Measurements from ENCODE around the gene TIMP2. TPM values are rescaled to one million over a fixed set of nuclear protein-coding genes. Genes with fewer than 3 reads are reported as not detected.

TIMP2 gene
- total and polyA plus RNA-seq, 2 experiments from 2014 or later: 10.6 to 22.5 TPM

DNA sequence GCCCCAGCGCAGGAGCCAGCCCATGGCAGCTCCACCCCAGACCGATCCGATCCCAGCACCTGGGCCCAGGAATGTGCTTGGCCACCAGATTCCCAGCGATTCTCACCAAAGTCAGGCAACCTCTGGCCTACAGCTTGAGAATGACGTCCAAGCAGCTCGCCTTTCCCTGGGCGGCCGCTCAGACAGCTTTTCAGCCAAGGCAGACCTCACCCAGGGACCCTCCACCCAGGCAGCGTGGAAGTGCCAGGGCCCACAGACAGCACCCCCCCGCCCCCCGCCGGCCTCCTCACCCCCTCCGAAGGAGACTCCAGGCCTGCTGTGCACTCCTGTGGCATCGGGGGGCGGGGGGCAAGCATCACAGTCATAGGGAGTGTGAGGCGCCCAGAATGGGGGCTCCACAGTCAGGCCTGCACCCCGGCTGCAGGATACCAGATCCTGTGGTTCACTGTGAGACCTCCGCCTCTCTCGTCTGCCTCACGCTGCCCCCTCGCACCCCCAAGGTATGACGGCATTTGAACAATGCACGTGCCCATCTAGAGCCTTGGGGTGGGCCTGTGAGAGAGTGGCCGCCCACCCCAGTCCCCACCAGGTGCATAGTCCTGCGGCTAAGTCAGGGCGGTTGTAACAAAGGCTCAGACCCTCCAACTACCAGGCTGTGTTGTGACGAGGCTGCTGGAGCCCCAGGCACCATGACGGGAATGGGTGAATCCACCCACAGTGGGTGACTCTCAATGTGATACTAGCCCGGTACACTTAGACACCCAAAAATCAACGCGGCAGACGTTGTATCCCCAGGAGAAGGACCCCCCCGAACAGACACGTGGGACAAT, 28.1 kb downstream of the TIMP2 start:
- DNase-seq (ENCODE audit: low spot score) (no peak), ATAC-seq (no peak)
- no peak overlapping the region for H3K27ac ChIP-seq (ENCODE audit: low read depth)
- H3K79me2 ChIP-seq (replicated peaks; ENCODE audit: insufficient read depth): peaks cover 26% of the 10 kb centered on the region
- no peaks in the 10 kb centered on the region for H3K36me3 ChIP-seq (ENCODE audit: insufficient read depth)
- peaks cover 20% of the 10 kb centered on the region for H3K4me1 ChIP-seq (ENCODE audit: insufficient read depth)
- 0 out of 2 replicates have a peak, but pooled peaks cover 3% of the 10 kb centered on the region for H3F3A ChIP-seq (replicated peaks; ENCODE audit: low read depth)
- H3K4me3 ChIP-seq: no peak overlapping the region
- TF ChIP-seq, protein P1, sequence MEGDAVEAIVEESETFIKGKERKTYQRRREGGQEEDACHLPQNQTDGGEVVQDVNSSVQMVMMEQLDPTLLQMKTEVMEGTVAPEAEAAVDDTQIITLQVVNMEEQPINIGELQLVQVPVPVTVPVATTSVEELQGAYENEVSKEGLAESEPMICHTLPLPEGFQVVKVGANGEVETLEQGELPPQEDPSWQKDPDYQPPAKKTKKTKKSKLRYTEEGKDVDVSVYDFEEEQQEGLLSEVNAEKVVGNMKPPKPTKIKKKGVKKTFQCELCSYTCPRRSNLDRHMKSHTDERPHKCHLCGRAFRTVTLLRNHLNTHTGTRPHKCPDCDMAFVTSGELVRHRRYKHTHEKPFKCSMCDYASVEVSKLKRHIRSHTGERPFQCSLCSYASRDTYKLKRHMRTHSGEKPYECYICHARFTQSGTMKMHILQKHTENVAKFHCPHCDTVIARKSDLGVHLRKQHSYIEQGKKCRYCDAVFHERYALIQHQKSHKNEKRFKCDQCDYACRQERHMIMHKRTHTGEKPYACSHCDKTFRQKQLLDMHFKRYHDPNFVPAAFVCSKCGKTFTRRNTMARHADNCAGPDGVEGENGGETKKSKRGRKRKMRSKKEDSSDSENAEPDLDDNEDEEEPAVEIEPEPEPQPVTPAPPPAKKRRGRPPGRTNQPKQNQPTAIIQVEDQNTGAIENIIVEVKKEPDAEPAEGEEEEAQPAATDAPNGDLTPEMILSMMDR (conservative IDR thresholded peaks at IDR 0.05; ENCODE audit: low read depth in 2 of 2): no peak
- TF ChIP-seq, protein P2, sequence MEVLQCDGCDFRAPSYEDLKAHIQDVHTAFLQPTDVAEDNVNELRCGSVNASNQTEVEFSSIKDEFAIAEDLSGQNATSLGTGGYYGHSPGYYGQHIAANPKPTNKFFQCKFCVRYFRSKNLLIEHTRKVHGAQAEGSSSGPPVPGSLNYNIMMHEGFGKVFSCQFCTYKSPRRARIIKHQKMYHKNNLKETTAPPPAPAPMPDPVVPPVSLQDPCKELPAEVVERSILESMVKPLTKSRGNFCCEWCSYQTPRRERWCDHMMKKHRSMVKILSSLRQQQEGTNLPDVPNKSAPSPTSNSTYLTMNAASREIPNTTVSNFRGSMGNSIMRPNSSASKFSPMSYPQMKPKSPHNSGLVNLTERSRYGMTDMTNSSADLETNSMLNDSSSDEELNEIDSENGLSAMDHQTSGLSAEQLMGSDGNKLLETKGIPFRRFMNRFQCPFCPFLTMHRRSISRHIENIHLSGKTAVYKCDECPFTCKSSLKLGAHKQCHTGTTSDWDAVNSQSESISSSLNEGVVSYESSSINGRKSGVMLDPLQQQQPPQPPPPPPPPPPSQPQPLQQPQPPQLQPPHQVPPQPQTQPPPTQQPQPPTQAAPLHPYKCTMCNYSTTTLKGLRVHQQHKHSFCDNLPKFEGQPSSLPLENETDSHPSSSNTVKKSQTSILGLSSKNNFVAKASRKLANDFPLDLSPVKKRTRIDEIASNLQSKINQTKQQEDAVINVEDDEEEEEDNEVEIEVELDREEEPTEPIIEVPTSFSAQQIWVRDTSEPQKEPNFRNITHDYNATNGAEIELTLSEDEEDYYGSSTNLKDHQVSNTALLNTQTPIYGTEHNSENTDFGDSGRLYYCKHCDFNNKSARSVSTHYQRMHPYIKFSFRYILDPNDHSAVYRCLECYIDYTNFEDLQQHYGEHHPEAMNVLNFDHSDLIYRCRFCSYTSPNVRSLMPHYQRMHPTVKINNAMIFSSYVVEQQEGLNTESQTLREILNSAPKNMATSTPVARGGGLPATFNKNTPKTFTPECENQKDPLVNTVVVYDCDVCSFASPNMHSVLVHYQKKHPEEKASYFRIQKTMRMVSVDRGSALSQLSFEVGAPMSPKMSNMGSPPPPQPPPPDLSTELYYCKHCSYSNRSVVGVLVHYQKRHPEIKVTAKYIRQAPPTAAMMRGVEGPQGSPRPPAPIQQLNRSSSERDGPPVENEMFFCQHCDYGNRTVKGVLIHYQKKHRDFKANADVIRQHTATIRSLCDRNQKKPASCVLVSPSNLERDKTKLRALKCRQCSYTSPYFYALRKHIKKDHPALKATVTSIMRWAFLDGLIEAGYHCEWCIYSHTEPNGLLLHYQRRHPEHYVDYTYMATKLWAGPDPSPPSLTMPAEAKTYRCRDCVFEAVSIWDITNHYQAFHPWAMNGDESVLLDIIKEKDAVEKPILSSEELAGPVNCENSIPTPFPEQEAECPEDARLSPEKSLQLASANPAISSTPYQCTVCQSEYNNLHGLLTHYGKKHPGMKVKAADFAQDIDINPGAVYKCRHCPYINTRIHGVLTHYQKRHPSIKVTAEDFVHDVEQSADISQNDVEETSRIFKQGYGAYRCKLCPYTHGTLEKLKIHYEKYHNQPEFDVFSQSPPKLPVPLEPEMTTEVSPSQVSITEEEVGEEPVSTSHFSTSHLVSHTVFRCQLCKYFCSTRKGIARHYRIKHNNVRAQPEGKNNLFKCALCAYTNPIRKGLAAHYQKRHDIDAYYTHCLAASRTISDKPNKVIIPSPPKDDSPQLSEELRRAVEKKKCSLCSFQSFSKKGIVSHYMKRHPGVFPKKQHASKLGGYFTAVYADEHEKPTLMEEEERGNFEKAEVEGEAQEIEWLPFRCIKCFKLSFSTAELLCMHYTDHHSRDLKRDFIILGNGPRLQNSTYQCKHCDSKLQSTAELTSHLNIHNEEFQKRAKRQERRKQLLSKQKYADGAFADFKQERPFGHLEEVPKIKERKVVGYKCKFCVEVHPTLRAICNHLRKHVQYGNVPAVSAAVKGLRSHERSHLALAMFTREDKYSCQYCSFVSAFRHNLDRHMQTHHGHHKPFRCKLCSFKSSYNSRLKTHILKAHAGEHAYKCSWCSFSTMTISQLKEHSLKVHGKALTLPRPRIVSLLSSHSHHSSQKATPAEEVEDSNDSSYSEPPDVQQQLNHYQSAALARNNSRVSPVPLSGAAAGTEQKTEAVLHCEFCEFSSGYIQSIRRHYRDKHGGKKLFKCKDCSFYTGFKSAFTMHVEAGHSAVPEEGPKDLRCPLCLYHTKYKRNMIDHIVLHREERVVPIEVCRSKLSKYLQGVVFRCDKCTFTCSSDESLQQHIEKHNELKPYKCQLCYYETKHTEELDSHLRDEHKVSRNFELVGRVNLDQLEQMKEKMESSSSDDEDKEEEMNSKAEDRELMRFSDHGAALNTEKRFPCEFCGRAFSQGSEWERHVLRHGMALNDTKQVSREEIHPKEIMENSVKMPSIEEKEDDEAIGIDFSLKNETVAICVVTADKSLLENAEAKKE (CRISPR knock-in tag; IDR thresholded peaks at IDR 0.05): no peak
- no peak for TF ChIP-seq CREB1 (CRISPR knock-in tag; IDR thresholded peaks at IDR 0.05; ENCODE audit: low read depth)
- no peak for TF ChIP-seq EZH2 (IDR thresholded peaks at IDR 0.05; ENCODE audit: low read depth, unreplicated experiment)
- no peak for TF ChIP-seq NANOG (IDR thresholded peaks at IDR 0.05; ENCODE audit: borderline replicate concordance)
- TF ChIP-seq, protein P3, sequence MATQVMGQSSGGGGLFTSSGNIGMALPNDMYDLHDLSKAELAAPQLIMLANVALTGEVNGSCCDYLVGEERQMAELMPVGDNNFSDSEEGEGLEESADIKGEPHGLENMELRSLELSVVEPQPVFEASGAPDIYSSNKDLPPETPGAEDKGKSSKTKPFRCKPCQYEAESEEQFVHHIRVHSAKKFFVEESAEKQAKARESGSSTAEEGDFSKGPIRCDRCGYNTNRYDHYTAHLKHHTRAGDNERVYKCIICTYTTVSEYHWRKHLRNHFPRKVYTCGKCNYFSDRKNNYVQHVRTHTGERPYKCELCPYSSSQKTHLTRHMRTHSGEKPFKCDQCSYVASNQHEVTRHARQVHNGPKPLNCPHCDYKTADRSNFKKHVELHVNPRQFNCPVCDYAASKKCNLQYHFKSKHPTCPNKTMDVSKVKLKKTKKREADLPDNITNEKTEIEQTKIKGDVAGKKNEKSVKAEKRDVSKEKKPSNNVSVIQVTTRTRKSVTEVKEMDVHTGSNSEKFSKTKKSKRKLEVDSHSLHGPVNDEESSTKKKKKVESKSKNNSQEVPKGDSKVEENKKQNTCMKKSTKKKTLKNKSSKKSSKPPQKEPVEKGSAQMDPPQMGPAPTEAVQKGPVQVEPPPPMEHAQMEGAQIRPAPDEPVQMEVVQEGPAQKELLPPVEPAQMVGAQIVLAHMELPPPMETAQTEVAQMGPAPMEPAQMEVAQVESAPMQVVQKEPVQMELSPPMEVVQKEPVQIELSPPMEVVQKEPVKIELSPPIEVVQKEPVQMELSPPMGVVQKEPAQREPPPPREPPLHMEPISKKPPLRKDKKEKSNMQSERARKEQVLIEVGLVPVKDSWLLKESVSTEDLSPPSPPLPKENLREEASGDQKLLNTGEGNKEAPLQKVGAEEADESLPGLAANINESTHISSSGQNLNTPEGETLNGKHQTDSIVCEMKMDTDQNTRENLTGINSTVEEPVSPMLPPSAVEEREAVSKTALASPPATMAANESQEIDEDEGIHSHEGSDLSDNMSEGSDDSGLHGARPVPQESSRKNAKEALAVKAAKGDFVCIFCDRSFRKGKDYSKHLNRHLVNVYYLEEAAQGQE (IDR thresholded peaks at IDR 0.05; ENCODE audit: unreplicated experiment): no peak
- TF ChIP-seq POLR2AphosphoS5 (IDR thresholded peaks at IDR 0.05; ENCODE audit: low read depth): no peak
- no peak for TF ChIP-seq ETS1 (IDR thresholded peaks at IDR 0.05)
- no peak for TF ChIP-seq STAT1 (IDR thresholded peaks at IDR 0.05; ENCODE audit: unreplicated experiment)
- TF ChIP-seq ZNF114 (CRISPR knock-in tag; IDR thresholded peaks at IDR 0.05): no peak
- TF ChIP-seq EZH2phosphoT487 (IDR thresholded peaks at IDR 0.05; ENCODE audit: unreplicated experiment): no peak
- no peak for TF ChIP-seq ZNF331 (CRISPR knock-in tag; IDR thresholded peaks at IDR 0.05; ENCODE audit: low read depth)
- TF ChIP-seq JUNB (IDR thresholded peaks at IDR 0.05; ENCODE audit: unreplicated experiment): no peak
- no peak overlapping the region for H3K4me2 ChIP-seq
- peaks cover 16% of the 10 kb centered on the region for H3K27me3 Mint-ChIP-seq (ENCODE audit: insufficient read depth, low read depth, poor library complexity)
- no peaks in the 10 kb centered on the region for H3K27me3 ChIP-seq (ENCODE audit: insufficient read depth)
- no peaks in the 10 kb centered on the region; the same call in 2 of the 3 replicates for H3K36me3 Mint-ChIP-seq (ENCODE audit: low read depth)
- no peaks in the 10 kb centered on the region for H3K9me3 Mint-ChIP-seq
- H2AFZ ChIP-seq: no peak overlapping the region
- no peak overlapping the region for H3K4me3 Mint-ChIP-seq
- peaks cover 18% of the 10 kb centered on the region for H4K20me1 ChIP-seq (replicated peaks; ENCODE audit: insufficient read depth)
- H3K4me1 Mint-ChIP-seq: peaks cover 32% of the 10 kb centered on the region
- H3K27ac Mint-ChIP-seq: no peak overlapping the region
- no peaks in the 10 kb centered on the region for H3K9me2 ChIP-seq (ENCODE audit: insufficient read depth)

Measured in GM23338 (cell line).